GM21526 (cell line): Measurements from ENCODE around the gene RSBN1L.

ENCODE experiments used
- ATAC-seq: cut with Tn5 transposase; IDR thresholded peaks from one replicate; pipeline ENCODE4 v1.9.1; 2021; ENCODE audit warnings: moderate library complexity; ENCODE audit not compliant: unreplicated experiment, low FRiP score

Gene RSBN1L

GRCh38 chr7:77799078-77799964 lies 103.1 kb downstream of the RSBN1L start:
- peak; percentile 1 for ATAC-seq

- ATAC-seq = no peak
Observed at GRCh38 chr7:77800158-77800557, 103.9 kb downstream of the RSBN1L start.

DNA sequence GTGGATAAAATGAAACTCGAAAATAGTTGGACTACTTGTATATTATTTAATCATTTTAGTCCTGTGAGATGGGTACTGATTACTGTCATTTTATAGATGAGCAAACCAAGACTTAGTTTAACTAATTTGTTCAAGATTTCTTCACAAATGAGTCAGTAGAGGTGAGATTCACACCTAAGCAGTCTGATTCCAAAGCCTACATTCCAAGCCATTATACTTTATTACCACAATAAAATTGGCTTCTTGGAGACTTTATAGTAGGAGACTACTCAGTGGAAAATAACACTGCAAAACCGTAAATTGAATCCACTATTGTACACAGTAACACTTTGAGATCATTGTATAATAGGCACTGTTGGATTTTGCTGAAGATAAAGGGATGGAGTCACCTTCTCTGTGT lies 104.5 kb downstream of the RSBN1L start:
- ATAC-seq = no peak

- ATAC-seq = no peak
Observed at GRCh38 chr7:77802557-77803405, 106.5 kb downstream of the RSBN1L start.

GRCh38 chr7:77806425-77806824 lies 110.2 kb downstream of the RSBN1L start:
- ATAC-seq = no peak

- ATAC-seq = no peak
Observed at GRCh38 chr7:77808517-77808916, 112.3 kb downstream of the RSBN1L start.

- ATAC-seq = no peak
Observed at GRCh38 chr7:77811516-77812289, 115.4 kb downstream of the RSBN1L start.

- no peak for ATAC-seq
Observed at GRCh38 chr7:77812290-77812685, 116.0 kb downstream of the RSBN1L start.

DNA sequence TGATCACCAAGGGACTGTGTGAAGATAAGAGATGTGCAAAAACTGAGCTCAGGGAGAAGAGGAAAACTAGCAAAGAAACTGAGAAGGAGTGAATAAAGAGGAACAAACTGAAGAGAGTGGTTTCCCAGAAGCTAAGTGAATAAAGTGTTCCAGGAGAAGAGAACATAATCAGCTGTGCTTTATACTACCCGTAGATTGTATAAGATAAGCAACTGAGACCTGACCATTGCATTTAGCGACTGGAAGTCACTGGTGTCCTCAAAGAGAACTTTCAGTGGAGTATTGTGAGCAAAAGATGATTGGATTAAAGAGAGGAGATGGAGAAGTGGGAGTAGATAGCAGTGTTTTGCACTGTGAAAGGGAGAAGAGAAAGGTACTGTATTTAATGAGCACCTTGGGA lies 116.9 kb downstream of the RSBN1L start:
- ATAC-seq = no peak

- ATAC-seq = no peak
Observed at GRCh38 chr7:77819021-77819420, 122.8 kb downstream of the RSBN1L start.

DNA sequence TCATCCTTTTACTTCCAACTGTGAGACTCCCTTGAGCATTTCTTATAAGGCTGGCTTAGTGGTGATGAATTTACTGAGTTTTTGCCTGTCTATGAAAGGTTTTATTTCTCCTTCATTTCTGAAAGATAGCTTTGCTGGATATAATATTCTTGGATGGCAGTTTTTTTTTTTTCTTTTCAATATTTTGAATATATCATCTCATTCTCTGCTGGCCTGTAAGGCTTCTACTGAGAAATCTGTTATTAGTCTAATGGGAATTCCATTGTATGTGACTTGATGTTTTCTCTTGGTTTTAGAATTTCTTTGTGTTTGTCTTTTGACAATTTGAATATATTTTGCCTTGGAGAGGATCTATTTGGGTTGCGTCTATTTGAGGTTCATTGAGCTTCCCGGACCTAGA lies 124.7 kb downstream of the RSBN1L start:
- ATAC-seq = no peak

- no peak for ATAC-seq
Observed at GRCh38 chr7:77822269-77822668, 126.0 kb downstream of the RSBN1L start.

GRCh38 chr7:77823787-77824186 lies 127.5 kb downstream of the RSBN1L start:
- no peak for ATAC-seq

DNA sequence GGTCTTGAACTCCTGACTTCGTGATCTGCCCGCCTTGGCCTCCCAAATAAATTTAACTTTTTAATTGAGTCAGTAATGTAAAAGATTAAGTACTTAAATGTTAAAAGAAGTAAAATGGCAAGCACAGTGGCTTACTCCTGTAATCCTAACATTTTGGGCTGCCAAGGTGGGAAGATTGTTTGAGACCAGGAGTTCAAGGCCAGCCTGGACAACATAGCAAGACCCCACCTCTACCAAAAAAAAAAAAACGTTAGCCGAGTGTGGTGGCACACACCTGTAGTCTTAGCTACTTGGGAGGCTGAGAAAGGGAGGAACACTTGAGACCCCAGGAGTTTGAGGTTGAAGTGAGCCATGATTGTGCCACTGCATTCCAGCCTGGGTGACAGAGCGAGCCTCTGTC lies 128.4 kb downstream of the RSBN1L start:
- no peak for ATAC-seq

- ATAC-seq = no peak
Observed at GRCh38 chr7:77825131-77825530, 128.9 kb downstream of the RSBN1L start.

GRCh38 chr7:77826300-77826699 lies 130.0 kb downstream of the RSBN1L start:
- ATAC-seq = no peak

GRCh38 chr7:77827999-77828398 lies 131.7 kb downstream of the RSBN1L start:
- ATAC-seq = no peak

DNA sequence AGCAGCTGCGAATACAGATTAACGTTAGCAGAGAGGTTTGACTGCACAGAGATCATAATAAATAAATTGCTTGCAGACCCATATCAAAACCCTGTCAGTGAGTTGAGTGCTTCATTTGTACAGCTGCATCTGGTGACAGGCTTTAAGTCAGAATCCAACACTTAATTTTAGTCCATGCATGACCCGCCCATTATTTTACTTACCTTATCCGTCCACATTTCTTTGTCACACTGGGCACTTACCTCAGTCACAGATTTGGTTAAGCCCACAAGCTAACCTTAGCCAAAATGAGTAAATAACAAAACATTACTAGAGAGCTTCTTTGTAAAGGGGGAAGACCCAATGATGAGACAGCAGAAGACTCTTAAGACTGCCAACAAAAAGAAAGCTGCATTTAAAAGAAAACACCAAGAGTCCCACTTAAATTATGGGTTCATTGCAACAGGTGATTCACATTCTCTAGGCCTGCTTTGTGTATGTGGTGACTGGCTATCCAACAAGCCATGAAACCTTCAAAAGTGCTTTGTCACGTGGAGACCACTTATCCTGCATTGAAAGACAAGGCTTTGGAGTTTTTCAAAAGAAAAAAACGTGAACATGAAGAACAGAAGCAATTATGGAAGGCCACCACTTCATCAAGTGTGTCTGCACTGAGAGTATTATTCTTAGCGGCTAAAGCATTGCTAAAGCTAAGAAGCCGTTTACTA lies 134.5 kb downstream of the RSBN1L start:
- ATAC-seq = no peak

- no peak for ATAC-seq
Observed at GRCh38 chr7:77831481-77831880, 135.2 kb downstream of the RSBN1L start.

GRCh38 chr7:77831953-77832352 lies 135.7 kb downstream of the RSBN1L start:
- no peak for ATAC-seq
